Uterus (tissue), 4 donors: Measurements from ENCODE around the gene TMEM167B. TPM values are rescaled to one million over a fixed set of nuclear protein-coding genes. Genes with fewer than 3 reads are reported as not detected.

Experiments
- DNase-seq, 2 donors: peaks; one replicate each; pipeline ENCODE4 v3.0.0-alpha.2; 2019 to 2020
- H3K27ac ChIP-seq, 2 donors: fragments of 200-600 bp; sonication (generic); 1 replicate in 1 of 2; 2 replicates in 1 of 2; pipeline ENCODE4 v1.5.1; 2016 to 2018
- H3K27me3 ChIP-seq, 2 donors: fragments of 200-600 bp; sonication (generic); one replicate each; pipeline ENCODE4 v1.5.1; 2018 to 2019; ENCODE audit warnings: control low read depth in 1 of 2
- H3K36me3 ChIP-seq, 2 donors: fragments of 200-600 bp; sonication (generic); one replicate each; pipeline ENCODE4 v1.5.1; 2019; ENCODE audit warnings: control low read depth in 1 of 2
- H3K4me1 ChIP-seq, 2 donors: fragments of 200-600 bp; sonication (generic); one replicate each; pipeline ENCODE4 v1.5.1; 2018 to 2019; ENCODE audit warnings: control low read depth in 1 of 2
- H3K4me3 ChIP-seq, 2 donors: fragments of 200-600 bp; sonication (generic); 1 replicate in 1 of 2; 2 replicates in 1 of 2; pipeline ENCODE4 v1.5.1; 2018 to 2019; ENCODE audit warnings: mild to moderate bottlenecking in 1 of 2
- H3K9me3 ChIP-seq, 2 donors: fragments of 200-600 bp; sonication (generic); one replicate each; pipeline ENCODE4 v1.5.1; 2019; ENCODE audit warnings: control low read depth in 1 of 2
- POLR2A ChIP-seq, 2 donors: fragments of 450-650 bp; IDR thresholded peaks; one replicate each; pipeline ENCODE4 v1.6.1; 2016; ENCODE audit warnings: antibody characterized with exemption in 2 of 2, mild to moderate bottlenecking in 1 of 2, moderate library complexity in 1 of 2
- intact Hi-C: fragments of 100-400 bp; cut with DNase I; formaldehyde crosslinking; loops from one replicate; pipeline ENCODE4 v1.15.1; 2023; ENCODE audit warnings: low total_unique reads
- total RNA-seq, 4 donors: library from RNA; depleted of rRNA in 3 of 4; stranded (reverse); fragments of >200 nt in 3 of 4; gene quantifications; one replicate each; pipeline versions ENCODE4 v1.1.0 to v1.2.4, GENCODE V29; 2014 to 2023
- TF ChIP-seq, protein P1 (sequence below), 4 experiments: fragments of 200-600 bp in 2 of 4; fragments of 450-650 bp in 2 of 4; sonication (generic) in 2 of 4; IDR thresholded peaks; one replicate each; pipeline ENCODE4 v1.5.1; 2016 to 2019; ENCODE audit warnings: antibody characterized with exemption in 4 of 4, mild to moderate bottlenecking in 2 of 4, moderate library complexity in 1 of 4
- donor health status: DM: yes; HTN: yes; CAD: no.

Gene TMEM167B
- total RNA-seq, 4 donors from 2014 or later, result 10.2 to 56.2 (median 36.4) TPM

DNA sequence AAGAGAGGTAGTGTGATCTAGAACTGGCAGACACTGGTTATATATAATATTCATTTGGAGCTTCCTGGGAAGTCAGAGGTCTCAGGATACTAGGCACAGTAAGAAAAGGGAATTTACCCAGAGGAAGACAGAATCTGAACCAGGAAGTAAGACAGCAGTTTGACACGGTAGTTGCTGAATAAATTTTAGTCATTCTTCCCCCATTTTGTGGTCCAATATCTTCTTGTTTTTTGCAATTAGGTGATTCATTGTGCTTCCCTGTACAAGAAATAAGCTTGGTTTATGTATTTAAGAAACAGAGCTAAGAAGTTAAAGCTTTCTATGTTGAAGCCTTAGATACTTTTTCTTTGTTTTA lies 1.3 kb downstream of the TMEM167B start:
- peak overlapping the region; percentile 94 to 98 for H3K27ac ChIP-seq

DNA sequence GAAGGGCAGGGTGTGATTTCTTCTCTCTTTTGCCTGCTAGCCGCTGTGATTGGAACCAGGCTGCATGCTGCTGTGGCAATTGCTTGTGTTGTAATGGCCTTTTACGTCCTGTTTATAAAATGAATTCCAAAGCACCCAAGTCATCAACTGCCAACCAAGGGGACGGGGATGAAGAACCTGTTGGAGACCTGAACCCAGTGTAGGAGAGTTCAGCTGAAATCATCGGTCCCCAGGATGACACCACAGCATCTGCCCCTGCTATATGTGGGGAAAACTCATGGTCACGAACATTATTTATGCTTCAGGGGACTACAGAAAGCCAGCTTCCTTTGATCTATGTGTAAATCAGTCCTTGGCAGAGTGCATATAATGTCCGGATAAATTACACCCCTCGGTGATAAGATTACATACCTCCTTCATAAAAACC lies 3.8 kb downstream of the TMEM167B start:
- Histone ChIP-seq H3K36me3 (no peaks in the 10 kb centered on the region), H3K4me1 (peaks cover 7 to 9% of the 10 kb centered on the region in 2 donors), H3K27me3 (no peaks in the 10 kb centered on the region), H3K4me3 (no peak overlapping the region), H3K9me3 (no peaks in the 10 kb centered on the region), H3K27ac (peak overlapping the region; percentile 46 to 47)
- intact Hi-C loops, result no loop called here
- no peak for DNase-seq
- no peak for TF ChIP-seq POLR2A (IDR thresholded peaks at IDR 0.05)
- TF ChIP-seq, protein P1, sequence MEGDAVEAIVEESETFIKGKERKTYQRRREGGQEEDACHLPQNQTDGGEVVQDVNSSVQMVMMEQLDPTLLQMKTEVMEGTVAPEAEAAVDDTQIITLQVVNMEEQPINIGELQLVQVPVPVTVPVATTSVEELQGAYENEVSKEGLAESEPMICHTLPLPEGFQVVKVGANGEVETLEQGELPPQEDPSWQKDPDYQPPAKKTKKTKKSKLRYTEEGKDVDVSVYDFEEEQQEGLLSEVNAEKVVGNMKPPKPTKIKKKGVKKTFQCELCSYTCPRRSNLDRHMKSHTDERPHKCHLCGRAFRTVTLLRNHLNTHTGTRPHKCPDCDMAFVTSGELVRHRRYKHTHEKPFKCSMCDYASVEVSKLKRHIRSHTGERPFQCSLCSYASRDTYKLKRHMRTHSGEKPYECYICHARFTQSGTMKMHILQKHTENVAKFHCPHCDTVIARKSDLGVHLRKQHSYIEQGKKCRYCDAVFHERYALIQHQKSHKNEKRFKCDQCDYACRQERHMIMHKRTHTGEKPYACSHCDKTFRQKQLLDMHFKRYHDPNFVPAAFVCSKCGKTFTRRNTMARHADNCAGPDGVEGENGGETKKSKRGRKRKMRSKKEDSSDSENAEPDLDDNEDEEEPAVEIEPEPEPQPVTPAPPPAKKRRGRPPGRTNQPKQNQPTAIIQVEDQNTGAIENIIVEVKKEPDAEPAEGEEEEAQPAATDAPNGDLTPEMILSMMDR (IDR thresholded peaks at IDR 0.05), result no peak

More for the DNA sequence above, 1.3 kb downstream of the TMEM167B start:
- Histone ChIP-seq H3K9me3 (no peaks in the 10 kb centered on the region), H3K4me3 (peak overlapping the region; percentile 66 to 90), H3K36me3 (no peaks in the 10 kb centered on the region), H3K4me1 (peaks cover 7 to 8% of the 10 kb centered on the region in 2 donors), H3K27me3 (no peaks in the 10 kb centered on the region)
- DNase-seq, result no peak
- TF ChIP-seq, protein P1 (IDR thresholded peaks at IDR 0.05), result no peak
- intact Hi-C loops, result no loop called here

DNA sequence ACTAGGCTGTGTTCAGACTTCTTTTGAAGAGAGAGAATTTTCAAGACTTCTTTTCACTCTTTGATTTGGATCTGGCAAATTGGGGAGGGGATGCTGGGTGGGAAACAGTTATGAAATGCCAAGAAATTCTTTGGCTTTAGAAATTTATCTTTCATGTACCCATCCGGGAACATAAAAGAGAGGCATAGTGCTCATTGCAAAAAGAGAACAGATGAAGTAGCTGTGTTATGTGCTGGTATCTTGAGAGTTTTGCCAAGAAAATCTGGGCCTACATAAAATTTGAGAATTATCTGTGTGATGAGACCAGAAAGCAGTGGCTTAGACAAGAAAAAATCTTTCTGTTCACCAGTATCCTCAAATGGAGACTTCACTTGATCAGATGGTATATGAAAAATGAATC lies 4.3 kb downstream of the TMEM167B start:
- peak overlapping the region; percentile 46 to 47 for H3K27ac ChIP-seq
- TF ChIP-seq, protein P1 (IDR thresholded peaks at IDR 0.05), result no peak
- TF ChIP-seq POLR2A (IDR thresholded peaks at IDR 0.05), result no peak
- no peaks in the 10 kb centered on the region for H3K9me3 ChIP-seq
- no peak overlapping the region for H3K4me3 ChIP-seq
- intact Hi-C loops, result no loop called here
- no peaks in the 10 kb centered on the region for H3K36me3 ChIP-seq
- H3K4me1 ChIP-seq, result peaks cover 7 to 12% of the 10 kb centered on the region in 2 donors
- no peaks in the 10 kb centered on the region for H3K27me3 ChIP-seq
- DNase-seq, result no peak

DNA sequence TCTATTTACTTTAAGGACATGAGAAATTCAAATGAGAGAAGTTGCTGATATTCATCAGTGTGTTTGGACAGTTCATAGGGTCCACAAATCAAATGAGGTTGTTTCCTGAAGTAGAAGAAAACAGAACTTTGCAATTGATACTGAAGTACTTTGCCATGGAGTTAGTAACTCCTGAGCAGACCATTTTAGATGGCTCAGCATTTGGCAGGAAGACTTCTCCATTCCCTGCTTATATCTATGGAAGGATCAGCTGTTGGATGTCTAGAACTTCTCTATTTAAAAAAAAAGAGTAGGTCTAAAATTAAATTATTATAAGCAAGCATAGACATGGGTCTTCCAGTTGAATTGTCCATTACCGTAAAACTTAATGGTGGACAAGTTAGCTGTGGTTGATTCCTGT lies 5.1 kb downstream of the TMEM167B start:
- Histone ChIP-seq H3K9me3 (no peaks in the 10 kb centered on the region), H3K27me3 (no peaks in the 10 kb centered on the region), H3K36me3 (no peaks in the 10 kb centered on the region), H3K4me3 (no peak overlapping the region), H3K27ac (no peak overlapping the region), H3K4me1 (peaks cover 7 to 12% of the 10 kb centered on the region in 2 donors)
- TF ChIP-seq, protein P1 (IDR thresholded peaks at IDR 0.05), result no peak
- TF ChIP-seq POLR2A (IDR thresholded peaks at IDR 0.05), result no peak
- no peak for DNase-seq
- intact Hi-C loops, result no loop called here

DNA sequence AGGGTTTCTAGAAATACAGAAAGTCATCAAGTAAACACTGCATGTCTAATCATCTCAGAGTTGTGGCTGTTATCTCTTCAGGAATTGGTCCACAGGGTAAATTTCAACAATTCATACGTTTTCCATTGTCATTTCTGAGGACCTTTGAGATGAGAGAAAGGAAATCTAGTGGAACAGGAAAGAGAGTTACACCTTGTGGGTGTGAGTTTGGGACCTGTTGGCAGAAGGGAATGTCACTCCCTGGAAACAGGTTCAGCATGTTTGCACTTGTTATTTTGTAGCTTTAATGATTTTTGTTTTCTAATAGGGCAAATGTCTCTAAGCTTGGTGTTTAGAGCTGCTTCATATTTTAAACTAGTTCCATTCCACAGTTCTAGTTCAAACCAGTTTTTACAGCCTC lies 5.6 kb downstream of the TMEM167B start:
- Histone ChIP-seq H3K9me3 (no peaks in the 10 kb centered on the region), H3K27ac (peak overlapping the region in 1 of 2 donors; percentile 0), H3K36me3 (no peaks in the 10 kb centered on the region), H3K27me3 (no peaks in the 10 kb centered on the region), H3K4me1 (peaks cover 7 to 12% of the 10 kb centered on the region in 2 donors), H3K4me3 (no peak overlapping the region)
- intact Hi-C loops, result no loop called here
- no peak for DNase-seq
- TF ChIP-seq, protein P1 (IDR thresholded peaks at IDR 0.05), result no peak
